HG03139 (cell line): Measurements from ENCODE around the gene EDC3.
"Not testable (repeated sequence)": the region's sequence is repeated elsewhere in the genome, so short reads cannot be mapped to it uniquely, and the experiment has no call there.

Experiments used
- ATAC-seq: cut with Tn5 transposase; IDR thresholded peaks from one replicate; pipeline ENCODE4 v1.9.1; 2021; ENCODE audit not compliant: unreplicated experiment

Gene EDC3

GRCh38 chr15:74710319-74711094 is 14.7 kb upstream of the EDC3 start:
- no peak for ATAC-seq

- no peak for ATAC-seq
Measured at GRCh38 chr15:74709892-74710291, 14.1 kb upstream of the EDC3 start.

DNA sequence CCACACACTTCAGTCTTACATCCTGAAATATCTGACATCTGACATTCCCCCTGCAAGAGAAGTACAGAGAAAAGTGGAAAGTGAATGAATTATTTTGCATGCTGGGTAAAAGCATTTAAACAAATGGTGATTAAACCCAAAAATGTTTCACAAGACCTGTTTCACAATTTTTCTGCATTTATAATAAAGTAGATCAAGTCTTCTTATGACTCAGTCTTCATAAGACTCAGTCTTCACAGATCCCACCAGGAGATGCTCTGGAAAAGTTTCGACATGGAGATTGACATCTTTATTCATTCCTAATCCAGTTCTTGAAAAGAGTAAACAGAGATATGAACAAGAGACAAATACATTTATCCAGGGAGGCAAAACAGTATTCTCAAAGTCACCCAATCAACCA is 13.2 kb upstream of the EDC3 start:
- ATAC-seq: no peak

DNA sequence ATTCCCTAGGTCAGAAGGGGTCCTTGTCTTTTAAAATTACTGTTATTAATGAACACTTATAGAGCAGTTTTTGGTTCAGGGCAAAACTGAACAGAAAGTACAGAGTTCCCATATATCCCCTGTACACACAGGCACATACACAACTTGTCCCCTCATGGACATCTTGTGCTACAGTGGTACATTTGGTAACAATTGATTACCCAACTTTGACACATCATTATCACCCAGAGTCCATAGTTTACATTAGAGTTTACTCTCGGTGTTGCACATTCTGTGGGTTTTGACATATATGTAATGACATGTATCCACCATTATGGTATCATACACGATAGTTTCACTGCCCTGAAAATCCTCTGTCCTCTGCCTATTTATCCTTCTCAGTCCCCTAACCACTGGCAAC is 984 bp upstream of the EDC3 start:
- ATAC-seq: no peak

GRCh38 chr15:74696398-74696729 is 540 bp upstream of the EDC3 start:
- no peak for ATAC-seq

DNA sequence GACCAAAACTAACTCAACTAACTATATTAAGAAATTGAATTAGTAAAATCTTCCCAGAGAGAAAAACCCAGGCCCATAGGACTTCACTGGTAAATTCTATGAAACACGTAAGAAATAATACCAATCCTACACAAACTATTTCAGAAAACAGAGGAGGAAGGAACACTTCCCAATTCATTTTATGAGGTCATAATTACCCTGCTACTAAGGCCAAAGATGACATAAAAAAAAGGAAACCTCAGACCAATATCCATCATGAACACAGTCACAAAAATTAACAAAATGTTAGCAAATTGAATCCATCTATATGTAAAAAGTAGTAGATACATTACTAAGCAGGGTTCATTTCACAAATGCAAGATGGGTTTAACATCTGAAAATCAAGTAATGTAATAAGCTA is 3.5 kb downstream of the EDC3 start:
- no peak for ATAC-seq

- no peak for ATAC-seq
Measured at GRCh38 chr15:74683758-74684157, 12.1 kb downstream of the EDC3 start.

- no peak for ATAC-seq
Measured at GRCh38 chr15:74682954-74683353, 12.9 kb downstream of the EDC3 start.

DNA sequence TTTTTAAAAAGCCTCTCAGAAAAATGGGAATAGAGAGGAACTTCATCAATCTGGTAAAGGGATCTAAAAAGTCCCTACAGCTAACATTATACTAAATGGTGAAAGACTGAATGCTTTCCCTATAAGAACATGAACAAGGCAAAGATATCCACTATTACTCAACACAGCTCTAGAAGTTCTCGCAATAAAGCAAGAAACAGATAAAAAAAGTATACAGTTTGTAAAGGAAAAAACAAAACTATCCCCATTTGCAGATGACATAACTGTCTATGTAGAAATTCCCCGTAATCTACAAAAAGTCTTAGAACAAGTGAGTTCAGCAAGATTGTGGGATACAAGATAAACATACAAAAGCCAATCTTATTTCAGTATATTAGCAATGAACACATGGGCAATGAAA is 15.4 kb downstream of the EDC3 start:
- no peak for ATAC-seq

GRCh38 chr15:74676801-74677200 is 19.0 kb downstream of the EDC3 start:
- ATAC-seq: no peak

- no peak for ATAC-seq
Measured at GRCh38 chr15:74674161-74674560, 21.7 kb downstream of the EDC3 start.

DNA sequence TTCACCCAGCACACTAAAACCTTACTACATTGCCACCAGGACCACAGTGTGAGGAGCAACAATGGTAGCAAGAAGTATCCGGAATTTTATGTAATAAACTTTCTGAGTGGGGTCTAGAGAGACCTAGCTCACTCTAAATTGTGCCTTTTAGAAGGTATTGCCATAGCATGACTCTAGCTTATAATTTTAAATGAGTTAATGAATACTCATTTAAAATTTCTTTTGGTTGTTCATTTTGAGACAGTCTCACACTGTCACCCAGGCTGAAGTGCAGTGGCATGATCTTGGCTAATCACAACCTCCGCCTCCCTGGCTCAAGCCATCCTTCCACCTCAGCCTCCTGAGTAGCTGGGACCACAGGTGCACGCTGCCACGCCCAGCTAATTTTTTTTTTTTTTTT is 26.2 kb downstream of the EDC3 start:
- ATAC-seq: no peak

GRCh38 chr15:74667975-74668374 is 27.8 kb downstream of the EDC3 start:
- ATAC-seq: no peak

- ATAC-seq: no peak
Measured at GRCh38 chr15:74664670-74665069, 31.2 kb downstream of the EDC3 start.

DNA sequence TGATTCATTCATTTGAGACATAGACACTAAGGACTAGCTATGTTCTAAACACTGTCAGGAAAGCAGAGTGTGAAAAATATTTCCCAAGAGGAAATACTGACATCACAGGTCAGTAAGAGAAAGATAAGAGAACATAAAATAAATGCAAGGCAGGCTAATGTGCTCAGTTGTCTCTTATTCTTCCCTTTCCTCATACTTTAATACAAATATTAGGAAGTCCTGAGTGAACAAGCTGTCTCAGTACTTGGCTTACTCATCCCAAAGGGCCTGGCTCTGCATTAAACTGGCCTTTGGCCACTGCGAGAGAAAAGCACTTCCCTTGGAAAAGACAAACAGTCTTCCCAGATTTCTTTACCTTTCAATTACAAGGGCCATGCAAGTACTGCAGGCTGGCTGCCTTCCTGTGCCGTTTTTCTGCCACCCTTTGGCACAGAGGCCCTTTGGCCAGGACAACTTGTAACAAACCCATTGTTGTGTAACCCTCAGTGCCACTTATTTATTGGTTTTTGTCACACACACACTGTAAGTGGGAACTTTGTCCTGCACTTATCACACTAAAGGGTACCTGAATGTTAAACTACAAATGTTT is 31.7 kb downstream of the EDC3 start:
- no peak for ATAC-seq

- ATAC-seq: no peak
Measured at GRCh38 chr15:74663303-74664027, 32.4 kb downstream of the EDC3 start.

DNA sequence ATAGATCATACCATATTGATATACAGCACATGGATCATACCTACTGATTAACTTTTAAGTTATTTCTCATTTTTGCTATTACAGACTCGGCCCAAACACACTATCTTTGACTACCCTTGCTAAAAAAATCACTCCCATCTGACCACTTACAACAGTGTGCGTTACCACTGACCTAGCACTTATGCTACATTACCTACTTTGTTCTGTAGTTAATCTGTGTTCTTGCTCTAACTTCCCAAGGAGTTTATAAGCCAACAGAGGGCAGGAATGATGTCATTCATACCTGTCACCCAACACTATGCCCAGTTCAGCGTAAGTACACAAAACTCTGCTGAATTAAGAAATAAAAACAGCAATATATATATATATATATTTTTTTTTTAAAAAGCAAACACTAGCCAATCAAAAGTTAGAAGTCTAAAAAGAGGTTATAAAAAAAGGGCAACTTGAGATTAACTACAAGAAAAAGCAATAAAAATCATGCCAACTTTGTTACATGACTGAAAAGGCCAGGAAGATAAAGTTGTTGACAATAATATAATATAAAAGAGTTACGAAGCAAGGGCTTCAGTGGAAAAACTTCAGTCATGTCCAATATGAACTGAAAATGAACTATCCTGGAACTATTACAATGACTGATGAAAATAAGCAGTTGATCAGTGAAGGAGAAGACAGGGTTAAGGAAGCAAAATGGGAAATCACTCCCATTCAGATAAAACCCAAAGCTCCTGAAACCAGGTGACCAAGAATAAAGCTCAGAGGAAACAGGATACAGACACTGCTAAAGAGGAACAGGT is 33.6 kb downstream of the EDC3 start:
- no peak for ATAC-seq

DNA sequence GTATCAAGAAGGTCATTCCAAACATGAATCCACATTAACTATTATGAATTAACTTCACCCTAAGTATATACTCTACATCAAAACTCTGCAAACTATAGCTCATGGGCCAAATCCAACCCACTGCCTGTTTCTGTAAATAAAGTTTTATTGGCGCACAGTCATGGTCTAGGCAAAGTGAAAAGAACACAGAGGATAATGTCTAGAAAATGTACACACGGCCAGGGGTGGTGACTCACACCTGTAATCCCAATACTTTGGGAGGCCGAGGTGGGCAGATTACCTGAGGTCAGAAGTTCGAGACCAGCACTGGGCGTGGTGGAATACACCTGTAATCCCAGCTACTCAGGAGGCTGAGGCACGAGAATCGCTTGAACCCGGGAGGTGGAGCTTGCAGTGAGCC is 34.5 kb downstream of the EDC3 start:
- not testable (repeated sequence) for ATAC-seq

- ATAC-seq: no peak
Measured at GRCh38 chr15:74657846-74658245, 38.0 kb downstream of the EDC3 start.

- ATAC-seq: no peak
Measured at GRCh38 chr15:74656935-74657535, 38.8 kb downstream of the EDC3 start.

GRCh38 chr15:74655424-74655823 is 40.4 kb downstream of the EDC3 start:
- ATAC-seq: no peak
